GM21723 (cell line): Measurements from ENCODE around the gene RABGAP1L.
"Not testable (repeated sequence)": the region's sequence is repeated elsewhere in the genome, so short reads cannot be mapped to it uniquely, and the experiment has no call there.

Experiments used
- ATAC-seq: cut with Tn5 transposase; IDR thresholded peaks from one replicate; pipeline ENCODE4 v1.9.1; 2021; ENCODE audit warnings: mild to moderate bottlenecking, moderate library complexity; ENCODE audit not compliant: unreplicated experiment

The RABGAP1L gene

GRCh38 chr1:175003521-175003920, 844.2 kb downstream of the RABGAP1L start:
- ATAC-seq, result no peak

GRCh38 chr1:175005085-175005783, 845.9 kb downstream of the RABGAP1L start:
- ATAC-seq, result no peak

- ATAC-seq, result no peak
Observed at GRCh38 chr1:175009532-175009931, 850.2 kb downstream of the RABGAP1L start.

GRCh38 chr1:175013445-175013844, 854.1 kb downstream of the RABGAP1L start:
- no peak for ATAC-seq

GRCh38 chr1:175015243-175015642, 855.9 kb downstream of the RABGAP1L start:
- ATAC-seq, result no peak

- ATAC-seq, result no peak
Observed at GRCh38 chr1:175019524-175019923, 860.2 kb downstream of the RABGAP1L start.

DNA sequence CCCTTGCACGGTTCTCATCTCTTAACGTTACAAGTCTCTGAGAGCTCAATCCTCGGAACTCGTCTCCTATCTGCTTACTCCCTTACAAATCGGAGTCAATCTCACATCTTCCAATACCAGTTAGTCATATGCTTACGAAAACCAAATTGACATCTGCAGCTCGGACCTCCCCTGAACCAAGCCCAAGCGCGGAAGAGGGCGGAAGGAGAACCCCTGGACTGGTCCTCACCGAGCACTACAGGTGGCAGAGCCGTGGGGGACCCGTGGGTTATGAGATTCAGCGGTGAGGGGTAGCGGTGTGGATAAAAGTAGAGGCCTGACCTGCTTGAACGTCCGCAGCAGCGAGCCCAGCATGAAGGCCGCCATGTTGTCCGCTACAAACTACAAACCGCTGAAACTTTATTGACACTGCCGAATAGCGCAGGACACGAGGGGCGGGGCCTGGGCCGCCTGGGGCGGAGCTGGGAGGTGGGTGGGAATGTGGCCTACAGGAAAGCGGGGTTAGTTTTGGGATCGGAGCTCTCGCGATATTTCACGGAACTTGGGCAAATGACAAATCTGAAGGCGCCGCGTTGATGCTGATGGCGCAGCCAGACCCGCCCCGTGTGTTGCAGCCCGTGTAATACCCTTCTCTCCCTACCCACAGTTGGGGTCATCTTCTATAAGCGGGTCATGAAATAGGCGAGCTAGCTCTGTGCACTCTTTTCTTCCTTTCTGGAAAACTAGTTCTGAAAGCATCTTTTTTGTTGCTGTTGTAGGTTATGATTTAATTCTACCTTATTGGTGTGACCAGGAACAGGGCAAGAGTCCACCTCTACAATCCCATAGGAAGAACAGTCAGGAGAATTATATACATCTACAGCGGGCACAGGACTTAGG, 864.0 kb downstream of the RABGAP1L start, which contains the start of gene MRPS14:
TSS of gene MRPS14 (minus strand) at position 383 of the 879 bp plus-strand sequence. CDS start at position 366, 17 bp downstream.
- ATAC-seq, result peak; percentile 93

DNA sequence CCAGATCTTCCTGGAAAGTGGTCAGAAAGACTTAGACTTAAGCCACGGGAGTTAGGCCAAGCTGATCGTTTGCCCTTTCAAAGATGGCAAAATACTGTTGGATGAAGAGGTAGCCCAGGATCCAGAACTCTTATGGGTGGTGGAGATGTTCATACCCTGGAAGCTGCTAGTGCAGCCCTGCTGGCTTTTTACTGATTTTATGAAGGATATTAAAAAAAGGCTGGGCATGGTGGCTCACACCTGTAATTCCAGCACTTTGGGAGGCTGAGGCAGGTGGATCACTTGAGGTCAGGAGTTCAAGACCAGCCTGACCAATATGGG, 864.6 kb downstream of the RABGAP1L start:
- ATAC-seq, result not testable (repeated sequence)

- ATAC-seq, result no peak
Observed at GRCh38 chr1:175024773-175025172, 865.5 kb downstream of the RABGAP1L start.

GRCh38 chr1:175033953-175034352, 874.6 kb downstream of the RABGAP1L start:
- no peak for ATAC-seq

DNA sequence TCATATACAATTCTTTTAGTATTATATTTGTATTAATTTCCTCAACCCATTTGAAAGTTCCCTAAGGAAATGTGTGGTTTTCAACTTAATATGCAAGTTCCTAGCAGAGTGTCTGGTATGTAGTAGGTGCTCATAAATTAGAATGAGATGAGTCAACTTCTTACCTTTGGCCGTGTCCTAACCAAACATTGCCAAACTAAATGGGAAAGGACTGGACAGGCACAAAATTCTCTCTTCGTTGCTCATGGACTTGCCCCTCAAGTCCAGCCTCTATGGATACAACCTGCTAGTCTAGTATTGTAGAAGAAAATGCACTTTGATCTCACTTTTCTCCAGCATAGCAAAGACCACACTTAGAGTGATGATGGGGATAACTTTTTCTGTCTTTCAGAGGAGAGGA, 875.5 kb downstream of the RABGAP1L start:
- ATAC-seq, result no peak

- ATAC-seq, result no peak
Observed at GRCh38 chr1:175035865-175036264, 876.5 kb downstream of the RABGAP1L start.

- no peak for ATAC-seq
Observed at GRCh38 chr1:175036476-175036875, 877.2 kb downstream of the RABGAP1L start.

- ATAC-seq, result no peak
Observed at GRCh38 chr1:175037416-175037815, 878.1 kb downstream of the RABGAP1L start.

DNA sequence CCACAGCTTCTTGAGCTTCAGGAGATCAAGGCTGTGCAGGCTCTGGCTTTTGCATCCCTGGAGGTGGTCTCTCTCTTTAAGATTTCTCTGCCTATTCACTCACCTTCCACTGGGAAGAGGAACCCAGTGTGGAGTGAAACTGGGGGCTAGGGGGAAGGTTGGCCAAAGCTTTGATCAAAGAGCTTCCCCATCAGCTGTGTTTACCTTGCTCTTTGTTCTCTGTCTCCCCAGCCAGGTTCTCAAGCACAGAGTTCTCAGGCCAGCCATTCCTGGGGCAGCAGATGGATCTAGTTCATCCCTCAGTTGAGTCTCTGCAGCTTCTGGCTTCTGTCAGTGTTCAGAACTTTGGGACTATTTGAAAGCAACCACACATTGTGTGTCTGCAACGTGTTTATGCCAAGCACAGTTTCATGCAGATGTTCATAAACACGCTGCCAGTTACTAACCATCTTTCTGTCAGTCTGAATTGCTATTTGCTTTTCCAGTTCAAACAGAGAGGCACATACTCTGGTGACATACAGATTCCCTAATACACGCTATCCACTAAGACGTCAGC, 881.1 kb downstream of the RABGAP1L start:
- ATAC-seq, result no peak

DNA sequence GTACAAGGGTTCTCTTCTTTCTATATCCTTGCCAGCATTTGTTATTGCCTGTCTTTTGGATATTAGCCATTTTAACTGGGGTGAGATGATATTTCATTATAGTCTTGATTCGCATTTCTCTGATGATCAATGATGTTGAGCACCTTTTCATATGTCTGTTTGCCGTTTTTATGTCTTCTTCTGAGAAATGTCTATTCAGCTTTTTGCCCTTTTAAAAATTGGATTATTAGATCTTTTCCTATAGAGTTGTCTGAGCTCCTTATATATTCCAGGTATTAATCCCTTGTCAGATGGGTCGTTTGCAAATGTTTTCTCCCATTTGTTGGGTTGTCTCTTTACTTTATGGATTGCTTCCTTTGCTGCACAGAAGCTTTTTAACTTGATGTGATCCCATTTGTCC, 883.3 kb downstream of the RABGAP1L start:
- ATAC-seq, result no peak

DNA sequence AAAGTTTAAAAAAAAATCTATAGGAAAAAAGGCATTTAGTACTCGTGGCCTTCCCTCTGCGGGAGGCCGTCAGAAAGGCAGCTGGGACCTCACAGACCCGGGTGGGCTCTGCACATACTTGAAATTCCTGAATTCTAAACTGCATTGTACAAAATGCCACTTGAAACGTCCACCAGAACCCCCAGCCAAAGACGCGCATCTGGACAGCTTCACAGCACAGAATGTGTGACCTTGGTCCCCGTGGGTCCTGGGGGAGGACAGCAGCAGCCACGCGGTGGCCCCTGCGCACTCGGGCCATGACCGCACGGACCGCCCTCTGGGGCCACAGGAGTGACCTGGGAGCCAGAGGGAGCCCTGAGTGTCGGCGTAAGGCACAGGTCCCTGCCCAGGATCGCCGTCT, 884.5 kb downstream of the RABGAP1L start:
- no peak for ATAC-seq

- not testable (repeated sequence) for ATAC-seq
Observed at GRCh38 chr1:175044591-175044990, 885.3 kb downstream of the RABGAP1L start.
